ENCODE results near the gene DGKG. TPM values are rescaled to one million over a fixed set of nuclear protein-coding genes. Genes with fewer than 3 reads are reported as not detected.

The DGKG gene
- total RNA-seq, 1 donor from 2014 or later, result 30.8 TPM

GRCh38 chr3:186168976-186169375 is 193.1 kb downstream of the DGKG start:
- intact Hi-C loops (cut with DNase I), result no loop called here
- no peak for DNase-seq

GRCh38 chr3:186167646-186168395 is 194.2 kb downstream of the DGKG start:
- no peak for ATAC-seq (ENCODE audit: poor library complexity)
- DNase-seq, result no peak
- intact Hi-C loops (cut with DNase I), result no loop called here

More at GRCh38 chr3:186168976-186169375, 193.1 kb downstream of the DGKG start:
- no peak for ATAC-seq (ENCODE audit: poor library complexity)

GRCh38 chr3:186166491-186167288 is 195.3 kb downstream of the DGKG start:
- intact Hi-C loops (cut with DNase I), result no loop called here
- ATAC-seq (ENCODE audit: poor library complexity) (no peak), DNase-seq (no peak)

- intact Hi-C loops (cut with DNase I), result no loop called here
- DNase-seq (no peak), ATAC-seq (ENCODE audit: poor library complexity) (no peak)
These were observed 196.0 kb downstream of the DGKG start for GRCh38 chr3:186166036-186166435.

GRCh38 chr3:186165331-186165730 is 196.7 kb downstream of the DGKG start:
- DNase-seq (no peak), ATAC-seq (ENCODE audit: poor library complexity) (no peak)
- intact Hi-C loops (cut with DNase I), result no loop called here

- intact Hi-C loops (cut with DNase I), result no loop called here
These were observed 197.3 kb downstream of the DGKG start for GRCh38 chr3:186164696-186165095.

GRCh38 chr3:186162221-186162620 is 199.8 kb downstream of the DGKG start:
- intact Hi-C loops (cut with DNase I), result no loop called here
- DNase-seq (peak; percentile 52), ATAC-seq (ENCODE audit: poor library complexity) (peak; percentile 68)

More at GRCh38 chr3:186164696-186165095, 197.3 kb downstream of the DGKG start:
- ATAC-seq (ENCODE audit: poor library complexity), result no peak
- DNase-seq, result no peak

- DNase-seq, result no peak
- intact Hi-C loops (cut with DNase I), result no loop called here
- no peak for ATAC-seq (ENCODE audit: poor library complexity)
These were observed 201.3 kb downstream of the DGKG start for GRCh38 chr3:186160691-186161243.

GRCh38 chr3:186154641-186155040 is 207.4 kb downstream of the DGKG start:
- intact Hi-C loops (cut with DNase I), result no loop called here
- DNase-seq (no peak), ATAC-seq (ENCODE audit: poor library complexity) (no peak)

GRCh38 chr3:186152889-186153292 is 209.1 kb downstream of the DGKG start:
- no peak for DNase-seq
- intact Hi-C loops (cut with DNase I), result no loop called here
- peak; percentile 71 for ATAC-seq (ENCODE audit: poor library complexity)

GRCh38 chr3:186152361-186152798 is 209.7 kb downstream of the DGKG start:
- intact Hi-C loops (cut with DNase I), result no loop called here
- DNase-seq (no peak), ATAC-seq (ENCODE audit: poor library complexity) (peak; percentile 22)

GRCh38 chr3:186151077-186151971 is 210.7 kb downstream of the DGKG start:
- ATAC-seq (ENCODE audit: poor library complexity) (no peak), DNase-seq (no peak)
- intact Hi-C loops (cut with DNase I), result no loop called here

- DNase-seq (no peak), ATAC-seq (ENCODE audit: poor library complexity) (no peak)
- intact Hi-C loops (cut with DNase I), result no loop called here
These were observed 211.8 kb downstream of the DGKG start for GRCh38 chr3:186150041-186150830.

- intact Hi-C loops (cut with DNase I), result no loop called here
- no peak for DNase-seq
- ATAC-seq (ENCODE audit: poor library complexity), result no peak
These were observed 212.6 kb downstream of the DGKG start for GRCh38 chr3:186149319-186149960.

GRCh38 chr3:186144257-186144656 is 217.8 kb downstream of the DGKG start:
- ATAC-seq (ENCODE audit: poor library complexity) (no peak), DNase-seq (no peak)
- intact Hi-C loops (cut with DNase I), result no loop called here

GRCh38 chr3:186143250-186143649 is 218.8 kb downstream of the DGKG start:
- ATAC-seq (ENCODE audit: poor library complexity) (no peak), DNase-seq (no peak)
- intact Hi-C loops (cut with DNase I), result no loop called here

- DNase-seq, result no peak
- intact Hi-C loops (cut with DNase I), result no loop called here
- ATAC-seq (ENCODE audit: poor library complexity), result no peak
These were observed 219.6 kb downstream of the DGKG start for GRCh38 chr3:186142393-186142932.
